Vagina (tissue), 2 donors: Measurements from ENCODE around the gene GTF2A1.

ENCODE experiments used
- CTCF ChIP-seq, 3 experiments: fragments of 450-650 bp in 2 of 3; fragments of 200-600 bp in 1 of 3; sonication (generic) in 1 of 3; IDR thresholded peaks; one replicate each; pipeline ENCODE4 v1.5.1; 2017 to 2019; ENCODE audit warnings: antibody characterized with exemption in 3 of 3, mild to moderate bottlenecking in 2 of 3, moderate library complexity in 2 of 3
- POLR2A ChIP-seq, 2 donors: fragments of 450-650 bp; IDR thresholded peaks; one replicate each; pipeline ENCODE4 v1.6.1; 2017; ENCODE audit warnings: antibody characterized with exemption in 2 of 2, mild to moderate bottlenecking in 2 of 2, moderate library complexity in 2 of 2
- POLR2AphosphoS5 ChIP-seq, 2 donors: sonication (generic); formaldehyde crosslinking; IDR thresholded peaks; one replicate each; pipeline ENCODE4 v1.9.0; 2017; ENCODE audit warnings: antibody characterized with exemption in 2 of 2, mild to moderate bottlenecking in 2 of 2, low read depth in 1 of 2; ENCODE audit not compliant: insufficient read depth in 1 of 2

GRCh38 chr14:81129242-81129641 is 91.5 kb downstream of the GTF2A1 start:
- TF ChIP-seq CTCF (IDR thresholded peaks at IDR 0.05) = no peak
- TF ChIP-seq POLR2A (IDR thresholded peaks at IDR 0.05) = no peak
- no peak for TF ChIP-seq POLR2AphosphoS5 (IDR thresholded peaks at IDR 0.05; ENCODE audit: insufficient read depth in 1 of 2, low read depth in 1 of 2)
